ENCODE measurements around the gene LRBA. TPM values are rescaled to one million over a fixed set of nuclear protein-coding genes. Genes with fewer than 3 reads are reported as not detected.

Gene LRBA
- total and polyA plus RNA-seq, 9 of the 15 experiments (the other 6 are each of a cell fraction or from before 2014, with no cell fraction given): 24.2 to 88.7 (median 59.7) TPM

DNA sequence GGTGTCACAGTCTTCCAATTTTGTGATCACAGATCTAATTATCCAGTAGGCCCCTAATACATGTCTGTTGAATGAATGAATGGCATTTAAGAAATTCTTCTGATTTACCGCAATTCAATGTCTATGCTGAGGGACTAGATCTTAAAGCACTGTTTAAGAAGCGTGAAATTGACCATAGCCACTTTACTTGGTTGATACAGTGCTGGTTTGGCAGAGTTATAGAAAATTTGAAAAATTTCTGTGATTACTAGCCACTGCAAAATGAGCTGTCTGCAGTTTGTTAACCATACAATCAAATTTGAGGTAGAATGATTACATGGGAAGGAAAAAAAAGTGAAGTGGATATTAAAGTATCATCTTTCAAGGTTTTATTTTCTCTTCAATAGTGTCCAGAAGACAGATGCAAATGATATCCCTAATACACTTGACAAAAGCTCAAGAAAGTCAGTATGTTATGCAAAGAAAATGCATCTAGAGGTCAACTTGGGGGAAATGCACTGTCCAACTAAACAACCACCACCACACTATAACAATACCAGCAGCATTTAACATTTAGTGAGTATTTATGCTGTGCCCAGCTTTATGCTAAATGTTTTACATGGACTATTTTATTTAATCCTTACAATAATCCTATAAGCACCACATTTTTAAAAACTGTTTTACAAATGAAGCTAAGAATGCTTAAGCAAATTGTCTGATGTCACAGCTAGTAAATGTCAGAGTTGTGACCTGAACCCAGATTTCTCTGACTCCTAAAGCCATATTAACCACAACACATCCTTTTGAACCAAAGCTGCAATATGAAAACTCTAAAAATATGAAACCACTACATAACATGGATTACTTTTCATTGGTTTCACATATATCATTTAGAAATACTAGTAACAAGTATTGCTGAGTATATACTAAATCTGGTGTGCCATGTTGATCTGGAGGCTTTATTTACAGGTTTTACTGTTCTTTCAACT is 651.1 kb downstream of the LRBA start:
- no peak overlapping the region for H2AFZ ChIP-seq (ENCODE audit: low read depth, low read length)
- POLR2A ChIA-PET: interaction anchor here (0.7 to 1.8 kb wide), 3 partner anchors 10 to 15 kb away, joined by 3 to 5 read pairs (median 3); no protein-coding TSS in a partner anchor
- no peaks in the 10 kb centered on the region for H3K36me3 ChIP-seq (ENCODE audit: control insufficient read depth, insufficient read depth, low read length)
- H3K4me2 ChIP-seq (ENCODE audit: insufficient read depth, low read length): no peak overlapping the region
- no peak overlapping the region for H3K9ac ChIP-seq (ENCODE audit: insufficient read depth in 1 of 2, low read depth in 2 of 2, low read length in 2 of 2)
- CTCF ChIA-PET (ENCODE audit: low intra/inter-chr PET ratio): no interaction called here
- TF ChIP-seq NFATC3 (IDR thresholded peaks at IDR 0.05) (no peak), PCBP2 (IDR thresholded peaks at IDR 0.05; ENCODE audit: low read depth, low read length, poor library complexity, severe bottlenecking) (no peak), ZNF324 (CRISPR knock-in tag; IDR thresholded peaks at IDR 0.05) (no peak), U2AF1 (optimal IDR thresholded peaks at IDR 0.05; ENCODE audit: low read depth, low read length) (no peak), POU5F1 (IDR thresholded peaks at IDR 0.05; ENCODE audit: borderline replicate concordance, low read depth, low read length, partially characterized antibody) (no peak), SNIP1 (IDR thresholded peaks at IDR 0.05; ENCODE audit: low read depth) (no peak), MYNN (IDR thresholded peaks at IDR 0.05) (no peak), MYNN (CRISPR knock-in tag; IDR thresholded peaks at IDR 0.05) (no peak), PRPF4 (IDR thresholded peaks at IDR 0.05; ENCODE audit: insufficient read depth, low read depth, low read length, poor library complexity, severe bottlenecking) (no peak), ERF (CRISPR knock-in tag; IDR thresholded peaks at IDR 0.05) (no peak)
- TF ChIP-seq, protein P1, sequence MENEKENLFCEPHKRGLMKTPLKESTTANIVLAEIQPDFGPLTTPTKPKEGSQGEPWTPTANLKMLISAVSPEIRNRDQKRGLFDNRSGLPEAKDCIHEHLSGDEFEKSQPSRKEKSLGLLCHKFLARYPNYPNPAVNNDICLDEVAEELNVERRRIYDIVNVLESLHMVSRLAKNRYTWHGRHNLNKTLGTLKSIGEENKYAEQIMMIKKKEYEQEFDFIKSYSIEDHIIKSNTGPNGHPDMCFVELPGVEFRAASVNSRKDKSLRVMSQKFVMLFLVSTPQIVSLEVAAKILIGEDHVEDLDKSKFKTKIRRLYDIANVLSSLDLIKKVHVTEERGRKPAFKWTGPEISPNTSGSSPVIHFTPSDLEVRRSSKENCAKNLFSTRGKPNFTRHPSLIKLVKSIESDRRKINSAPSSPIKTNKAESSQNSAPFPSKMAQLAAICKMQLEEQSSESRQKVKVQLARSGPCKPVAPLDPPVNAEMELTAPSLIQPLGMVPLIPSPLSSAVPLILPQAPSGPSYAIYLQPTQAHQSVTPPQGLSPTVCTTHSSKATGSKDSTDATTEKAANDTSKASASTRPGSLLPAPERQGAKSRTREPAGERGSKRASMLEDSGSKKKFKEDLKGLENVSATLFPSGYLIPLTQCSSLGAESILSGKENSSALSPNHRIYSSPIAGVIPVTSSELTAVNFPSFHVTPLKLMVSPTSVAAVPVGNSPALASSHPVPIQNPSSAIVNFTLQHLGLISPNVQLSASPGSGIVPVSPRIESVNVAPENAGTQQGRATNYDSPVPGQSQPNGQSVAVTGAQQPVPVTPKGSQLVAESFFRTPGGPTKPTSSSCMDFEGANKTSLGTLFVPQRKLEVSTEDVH (IDR thresholded peaks at IDR 0.05; ENCODE audit: low read depth, partially characterized antibody): no peak
- H3K9me1 ChIP-seq (ENCODE audit: control insufficient read depth, insufficient read depth, low read length): no peaks in the 10 kb centered on the region
- no peak overlapping the region for H3K27ac ChIP-seq (ENCODE audit: extremely low read depth, low read depth, low read length)
- H3K4me1 ChIP-seq (replicated peaks in 1 of 2; ENCODE audit: control insufficient read depth in 2 of 2, insufficient read depth in 2 of 2, low read length in 2 of 2): peaks cover 0 to 13% of the 10 kb centered on the region in 2 experiments; a peak in 1 of 5 replicates
- no peaks in the 10 kb centered on the region for H3K9me3 ChIP-seq (replicated peaks; ENCODE audit: control insufficient read depth, insufficient read depth, low read depth, low read length)
- H3K4me3 ChIP-seq: no peak overlapping the region
- FAIRE-seq (no peak), DNase-seq (ENCODE audit: extremely low read depth in 1 of 4, low spot score in 3 of 4) (no peak), ATAC-seq (no peak)
- BruUV-seq (replicated peaks): no TSS peak
- H3K27me3 ChIP-seq (ENCODE audit: control insufficient read depth in 2 of 2, insufficient read depth in 2 of 2, low read length in 2 of 2): no peaks in the 10 kb centered on the region
- no peaks in the 10 kb centered on the region for H4K20me1 ChIP-seq (replicated peaks; ENCODE audit: control insufficient read depth, insufficient read depth, low read length)
- intact Hi-C loops (cut with micrococcal nuclease) (no loop called here), in situ Hi-C loops (cut with MboI) (no loop called here)
- WGBS (ENCODE audit: insufficient coverage, low coverage, missing lambda C conversion rate): 49% methylated on average over 2 of the region's 2 CpGs
- no peaks in the 10 kb centered on the region for H3K79me2 ChIP-seq (ENCODE audit: control insufficient read depth, insufficient read depth, low read length)

All from K562 (cell line).